ENCODE results near the gene ISOC2.
A peak's percentile ranks its signal among the peaks of the same experiment; 100 is the strongest.

Gene ISOC2

GRCh38 chr19:55479451-55480230, 18.2 kb upstream of the ISOC2 start:
- DNase-seq = no peak

DNA sequence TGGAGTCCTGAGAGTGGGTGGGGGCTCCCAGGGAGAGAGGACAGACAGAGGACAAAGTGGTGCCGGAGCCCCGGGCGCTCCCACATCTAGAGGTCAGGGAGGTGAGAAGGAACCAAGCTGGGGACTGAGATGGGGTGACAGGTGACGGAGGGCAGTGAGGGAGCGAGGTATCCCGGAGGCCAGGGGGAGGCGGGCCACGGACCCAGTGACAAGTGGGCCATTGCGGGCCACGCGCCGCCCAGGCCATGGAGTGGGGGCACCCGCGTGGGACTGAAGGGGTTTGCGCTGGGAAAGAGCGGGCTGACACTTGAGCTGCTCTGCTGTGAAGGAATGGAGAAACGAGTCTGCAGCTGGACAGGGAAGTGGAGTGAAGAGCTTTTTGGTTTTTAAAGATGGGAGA, 17.6 kb upstream of the ISOC2 start:
- no peak for DNase-seq

- no peak for DNase-seq
Observed at GRCh38 chr19:55478364-55478763, 16.9 kb upstream of the ISOC2 start.

DNA sequence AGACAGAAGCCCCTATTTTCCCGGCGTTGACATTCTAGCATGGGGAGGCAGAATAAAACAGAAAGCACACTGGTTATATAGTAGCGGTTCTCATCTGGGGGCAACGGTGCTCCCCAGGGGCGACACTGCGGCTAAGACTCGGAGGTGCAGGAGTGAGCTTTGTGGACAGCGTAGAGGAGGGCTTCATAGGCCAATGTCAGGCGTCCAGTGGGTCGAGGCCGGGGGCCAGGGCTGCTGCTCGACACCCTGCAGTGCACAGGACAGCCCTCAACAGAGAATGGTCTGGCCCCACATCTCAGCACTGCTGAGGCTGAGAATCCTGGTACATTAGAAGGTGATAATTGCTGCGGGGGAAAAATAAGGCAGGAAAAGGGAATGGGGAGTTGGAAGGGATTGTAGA, 16.5 kb upstream of the ISOC2 start:
- no peak for DNase-seq

GRCh38 chr19:55476100-55476775, 14.8 kb upstream of the ISOC2 start, which contains the start of gene ZNF628:
Gene ZNF628 (plus strand): TSS chr19:55476617. CDS start chr19:55479911, 3,294 bp downstream.
- DNase-seq = peak; percentile 36 to 99 (median 98)

GRCh38 chr19:55474269-55475265, 13.1 kb upstream of the ISOC2 start:
- DNase-seq = no peak

DNA sequence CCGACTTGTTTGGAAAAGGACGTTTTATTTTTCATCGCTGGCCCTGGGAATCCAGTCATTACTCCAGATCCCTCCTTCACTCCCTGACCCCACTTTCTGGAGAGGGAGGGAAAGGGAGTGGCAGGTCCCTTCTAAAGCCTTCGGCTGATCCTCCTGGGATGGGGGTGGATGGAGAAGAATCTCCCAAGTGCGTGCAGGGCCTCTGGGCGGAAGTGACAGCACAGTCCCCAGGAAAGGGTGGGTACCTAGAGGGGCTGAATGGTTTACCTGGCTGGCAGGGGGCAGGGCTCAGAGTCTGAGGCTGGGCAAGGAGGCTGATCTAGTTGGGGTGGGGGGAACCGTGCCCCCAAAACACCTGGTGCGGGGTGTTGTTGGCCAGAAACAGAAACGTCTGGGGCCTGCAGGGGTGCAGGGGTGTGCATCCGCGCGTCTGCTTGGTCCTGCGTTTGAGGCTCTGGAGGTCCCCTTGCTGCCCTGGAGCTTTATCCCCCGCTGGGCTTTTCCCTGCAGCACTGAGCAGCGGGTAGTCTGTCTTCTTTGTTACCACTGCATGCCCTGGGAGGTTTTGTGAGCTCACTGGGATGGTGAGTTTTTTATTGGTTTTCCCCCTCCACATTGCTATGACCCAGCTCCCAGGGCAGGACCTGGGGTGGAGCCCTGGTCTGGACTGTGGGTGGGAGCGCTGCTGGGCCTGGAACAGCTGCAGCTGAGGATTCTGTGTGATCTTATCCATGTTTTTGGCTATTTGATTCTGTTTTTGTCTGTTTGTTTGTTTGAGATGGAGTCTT, 12.0 kb upstream of the ISOC2 start:
- no peak for DNase-seq

- DNase-seq = no peak
Observed at GRCh38 chr19:55472463-55472862, 11.0 kb upstream of the ISOC2 start.

- DNase-seq = no peak
Observed at GRCh38 chr19:55471266-55471665, 9.8 kb upstream of the ISOC2 start.

- DNase-seq = no peak
Observed at GRCh38 chr19:55468054-55468393, 6.6 kb upstream of the ISOC2 start.

DNA sequence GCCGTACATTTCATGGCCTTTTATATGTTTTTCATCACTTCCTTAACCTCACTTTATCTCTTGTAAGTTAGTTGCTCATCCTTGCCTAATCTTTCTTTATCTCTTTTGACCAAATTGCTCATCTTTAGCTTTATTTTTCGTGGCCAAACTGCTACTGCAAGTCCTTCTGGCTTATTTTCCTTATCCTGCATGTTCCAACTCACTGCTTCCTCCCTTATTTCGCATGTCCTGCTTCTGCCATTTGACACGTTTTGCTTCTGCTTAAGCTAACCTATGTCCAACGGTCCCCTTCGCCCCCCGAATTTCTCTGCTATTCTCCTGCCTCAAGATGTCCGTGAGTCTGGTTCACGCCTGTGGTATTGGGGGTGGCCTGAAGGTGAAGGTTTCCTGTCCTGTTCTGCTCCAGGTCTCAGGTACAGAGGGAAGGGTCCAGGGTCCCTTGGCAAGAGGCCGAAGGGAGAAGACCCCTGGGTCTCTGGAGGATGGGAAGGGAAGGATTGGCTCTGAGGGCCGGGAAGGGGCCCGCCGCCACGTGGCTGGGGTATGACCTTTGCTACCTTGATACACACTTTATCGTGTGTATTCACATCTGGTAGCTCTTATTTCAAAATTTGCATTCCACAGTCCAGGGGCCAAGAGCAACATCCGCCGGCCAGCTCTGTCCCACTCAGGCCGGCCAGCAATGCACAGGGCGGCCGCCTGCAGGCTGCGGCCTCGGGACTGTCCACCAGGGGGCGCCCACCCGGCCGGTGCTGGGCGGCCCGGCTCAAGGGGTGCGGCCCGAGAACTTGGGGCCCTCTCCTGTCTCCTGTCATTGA, 6.0 kb upstream of the ISOC2 start:
- peak in 26 of 56 donors; percentile 4 to 72 (median 26) for DNase-seq

- DNase-seq = no peak
Observed at GRCh38 chr19:55466241-55466614, 4.8 kb upstream of the ISOC2 start.

- DNase-seq = no peak
Observed at GRCh38 chr19:55465460-55466240, 4.2 kb upstream of the ISOC2 start.

GRCh38 chr19:55464662-55465054, 3.2 kb upstream of the ISOC2 start, which contains the start of gene C19orf85:
Gene C19orf85 (minus strand): TSS chr19:55464751. CDS start chr19:55464554, 197 bp downstream.
- DNase-seq = no peak

GRCh38 chr19:55464039-55464661, 2.7 kb upstream of the ISOC2 start:
- no peak for DNase-seq

- DNase-seq = no peak
Observed at GRCh38 chr19:55463583-55464031, 2.2 kb upstream of the ISOC2 start.

- no peak for DNase-seq
Observed at GRCh38 chr19:55462722-55463121, 1.3 kb upstream of the ISOC2 start.

- DNase-seq = no peak
Observed at GRCh38 chr19:55461974-55462626, 658 bp upstream of the ISOC2 start.

Measured in amygdala (tissue), 56 donors.